ENCODE results near the gene OSBPL8.
"Not testable (repeated sequence)": the region's sequence is repeated elsewhere in the genome, so short reads cannot be mapped to it uniquely, and the experiment has no call there.

OSBPL8 gene

DNA sequence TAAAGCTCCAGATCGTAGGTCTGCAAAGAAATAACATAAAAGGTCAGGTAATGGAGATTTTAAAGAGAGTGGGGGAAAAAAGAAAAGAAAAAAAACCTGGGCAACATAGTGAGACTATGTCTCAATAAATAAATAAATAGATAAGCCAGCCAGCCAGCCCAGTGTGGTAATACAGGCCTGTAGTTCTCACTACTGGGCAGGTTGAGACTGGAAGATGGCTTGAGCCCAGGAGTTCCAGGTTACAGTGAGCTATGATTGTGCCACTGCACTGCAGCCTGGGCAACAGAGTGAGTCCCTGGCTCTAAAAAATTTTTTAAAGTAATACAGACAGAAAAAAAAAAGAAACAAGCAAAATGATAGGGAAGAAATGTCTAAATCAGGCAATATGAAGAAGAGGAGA, 168.1 kb downstream of the OSBPL8 start:
- no peak overlapping the region for H3K4me3 ChIP-seq (ENCODE audit: low read depth, low read length)
- TF ChIP-seq, protein P1, sequence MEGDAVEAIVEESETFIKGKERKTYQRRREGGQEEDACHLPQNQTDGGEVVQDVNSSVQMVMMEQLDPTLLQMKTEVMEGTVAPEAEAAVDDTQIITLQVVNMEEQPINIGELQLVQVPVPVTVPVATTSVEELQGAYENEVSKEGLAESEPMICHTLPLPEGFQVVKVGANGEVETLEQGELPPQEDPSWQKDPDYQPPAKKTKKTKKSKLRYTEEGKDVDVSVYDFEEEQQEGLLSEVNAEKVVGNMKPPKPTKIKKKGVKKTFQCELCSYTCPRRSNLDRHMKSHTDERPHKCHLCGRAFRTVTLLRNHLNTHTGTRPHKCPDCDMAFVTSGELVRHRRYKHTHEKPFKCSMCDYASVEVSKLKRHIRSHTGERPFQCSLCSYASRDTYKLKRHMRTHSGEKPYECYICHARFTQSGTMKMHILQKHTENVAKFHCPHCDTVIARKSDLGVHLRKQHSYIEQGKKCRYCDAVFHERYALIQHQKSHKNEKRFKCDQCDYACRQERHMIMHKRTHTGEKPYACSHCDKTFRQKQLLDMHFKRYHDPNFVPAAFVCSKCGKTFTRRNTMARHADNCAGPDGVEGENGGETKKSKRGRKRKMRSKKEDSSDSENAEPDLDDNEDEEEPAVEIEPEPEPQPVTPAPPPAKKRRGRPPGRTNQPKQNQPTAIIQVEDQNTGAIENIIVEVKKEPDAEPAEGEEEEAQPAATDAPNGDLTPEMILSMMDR (IDR thresholded peaks at IDR 0.05; ENCODE audit: low read depth, low read length): no peak

DNA sequence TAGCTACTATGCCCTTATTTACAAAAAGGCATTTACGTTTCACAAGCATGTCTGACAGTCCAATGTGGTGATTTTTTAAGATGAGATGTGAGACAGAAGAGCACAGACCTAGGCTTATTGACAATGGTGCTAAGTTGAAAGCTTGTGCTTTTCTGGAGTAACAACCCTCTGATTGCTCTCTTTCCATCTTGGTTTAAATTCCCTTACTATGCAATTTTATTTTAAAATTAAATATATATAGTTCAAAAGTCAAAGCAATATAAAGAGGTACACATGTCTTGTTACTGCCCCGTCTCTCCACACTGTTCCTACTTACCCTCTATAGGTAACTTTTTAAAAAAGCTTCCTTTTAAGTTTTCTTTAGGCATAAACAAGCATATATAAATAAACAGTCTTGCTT, 172.0 kb downstream of the OSBPL8 start:
- H3K4me3 ChIP-seq (ENCODE audit: low read depth, low read length): no peak overlapping the region
- TF ChIP-seq, protein P1 (IDR thresholded peaks at IDR 0.05; ENCODE audit: low read depth, low read length): no peak

DNA sequence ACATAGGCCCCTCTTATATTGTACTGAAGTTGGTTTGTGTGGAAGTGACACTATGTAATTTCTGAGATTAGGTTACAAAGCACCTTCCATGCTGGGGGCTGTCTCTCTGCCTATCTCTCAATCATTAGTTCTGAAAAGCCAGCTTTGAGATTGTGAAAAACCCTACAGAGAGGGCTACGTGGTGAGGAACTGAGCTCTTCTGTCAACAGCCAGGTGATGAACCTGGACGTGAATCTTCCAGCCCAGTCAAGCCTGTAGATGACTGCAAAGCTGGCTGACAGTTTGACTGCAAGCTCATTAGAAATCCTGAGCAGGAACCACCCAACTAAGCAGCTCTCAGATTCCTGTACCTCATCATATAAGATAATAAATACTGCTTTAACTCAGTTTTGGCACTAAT, 175.0 kb downstream of the OSBPL8 start:
- TF ChIP-seq, protein P1 (IDR thresholded peaks at IDR 0.05; ENCODE audit: low read depth, low read length): no peak

DNA sequence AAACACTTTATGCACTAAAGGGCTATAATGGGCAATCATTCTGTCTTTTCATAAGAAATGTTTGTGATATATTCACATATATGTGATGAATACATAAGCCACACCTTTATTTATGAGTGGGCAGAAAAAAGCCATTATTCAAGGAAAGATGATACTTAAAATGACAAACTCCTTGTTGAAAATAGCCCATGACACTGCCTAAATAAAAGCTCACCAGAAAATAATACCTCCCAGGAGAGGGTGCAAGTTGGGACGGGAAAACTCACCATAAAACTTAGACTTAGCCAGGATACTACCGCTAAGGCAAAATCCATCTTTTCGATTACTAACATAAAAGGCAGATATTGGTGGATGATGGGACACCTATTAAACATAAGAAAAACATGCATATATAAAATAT, 175.6 kb downstream of the OSBPL8 start:
- TF ChIP-seq, protein P1 (IDR thresholded peaks at IDR 0.05; ENCODE audit: low read depth, low read length): no peak
- H3K4me3 ChIP-seq (ENCODE audit: low read depth, low read length): no peak overlapping the region

More for the DNA sequence above, 175.0 kb downstream of the OSBPL8 start:
- no peak overlapping the region for H3K4me3 ChIP-seq (ENCODE audit: low read depth, low read length)

DNA sequence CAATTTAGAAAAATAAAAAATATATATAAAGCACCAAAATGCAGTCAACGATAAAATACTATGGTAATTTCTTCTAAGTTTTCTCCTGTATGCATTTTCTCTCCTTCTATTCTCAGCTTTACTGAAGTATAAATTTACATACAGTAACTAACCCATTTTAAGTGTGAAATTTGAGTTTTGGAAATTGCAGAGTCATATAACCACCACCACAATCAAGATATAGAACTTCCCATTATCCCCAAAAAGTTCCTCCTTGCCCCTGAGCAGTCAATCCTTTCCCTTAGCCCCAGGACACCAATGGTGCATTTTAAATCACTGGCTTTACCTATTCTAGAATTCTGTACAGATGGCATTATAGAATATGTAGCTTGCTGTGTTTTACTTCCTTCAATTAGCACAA, 180.3 kb downstream of the OSBPL8 start:
- TF ChIP-seq, protein P1 (IDR thresholded peaks at IDR 0.05; ENCODE audit: low read depth, low read length): no peak
- no peak overlapping the region for H3K4me3 ChIP-seq (ENCODE audit: low read depth, low read length)

DNA sequence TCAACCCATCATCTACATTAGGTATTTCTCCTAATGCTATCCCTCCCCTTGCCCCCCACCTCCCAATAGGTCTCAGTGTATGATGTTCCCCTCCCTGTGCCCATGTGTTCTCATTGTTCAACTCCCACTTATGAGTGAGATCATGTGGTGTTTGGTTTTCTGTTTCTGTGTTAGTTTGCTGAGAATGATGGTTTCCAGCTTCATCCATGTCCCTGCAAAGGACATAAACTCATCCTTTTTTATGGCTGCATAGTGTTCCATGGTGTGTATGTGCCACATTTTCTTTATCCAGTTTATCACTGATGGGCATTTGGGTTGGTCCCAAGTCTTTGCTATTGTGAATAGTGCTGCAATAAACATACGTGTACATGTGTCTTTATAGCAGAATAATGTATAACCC, 182.7 kb downstream of the OSBPL8 start:
- H3K4me3 ChIP-seq (ENCODE audit: low read depth, low read length): not testable (repeated sequence)

DNA sequence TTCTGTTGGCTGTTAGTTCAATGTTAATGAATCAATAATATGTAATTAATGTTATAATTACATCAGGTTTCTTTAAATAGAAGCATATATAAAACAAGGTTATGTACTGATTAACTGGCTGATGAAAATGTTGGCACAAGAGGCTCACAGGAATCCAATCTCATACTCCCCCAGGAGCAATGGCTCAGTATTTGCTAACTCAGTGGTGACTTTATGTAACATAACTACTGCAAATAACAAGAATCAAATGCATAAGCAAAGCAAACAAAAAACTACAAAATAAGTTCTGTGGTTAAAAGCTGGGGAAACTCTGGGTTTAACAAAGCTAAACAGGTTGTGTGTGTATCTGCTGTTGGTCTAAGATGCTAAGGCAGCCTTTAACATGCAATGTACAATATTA, 183.6 kb downstream of the OSBPL8 start:
- H3K4me3 ChIP-seq (ENCODE audit: low read depth, low read length): no peak overlapping the region
- TF ChIP-seq, protein P1 (IDR thresholded peaks at IDR 0.05; ENCODE audit: low read depth, low read length): no peak

DNA sequence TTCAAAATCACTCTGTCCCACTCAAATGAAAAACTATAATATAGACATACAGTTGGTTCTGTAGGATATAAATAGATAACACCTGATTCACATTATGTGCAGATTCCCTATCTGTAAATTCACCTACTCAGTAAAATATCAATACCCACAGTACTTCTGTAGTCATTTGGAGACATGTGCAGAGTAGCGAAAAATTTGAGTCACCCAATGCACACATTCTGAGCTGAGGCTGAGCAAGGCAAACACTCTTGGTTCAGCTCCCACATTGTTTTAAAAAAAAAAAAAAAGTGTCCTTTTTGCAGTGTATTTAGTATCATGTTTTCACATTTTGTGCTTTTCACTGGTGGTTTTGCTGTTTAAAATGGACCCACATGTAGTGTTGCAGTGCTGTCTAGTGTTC, 184.1 kb downstream of the OSBPL8 start:
- TF ChIP-seq, protein P1 (IDR thresholded peaks at IDR 0.05; ENCODE audit: low read depth, low read length): no peak
- H3K4me3 ChIP-seq (ENCODE audit: low read depth, low read length): no peak overlapping the region
